ENCODE data around the gene ATXN2L. TPM values are rescaled to one million over a fixed set of nuclear protein-coding genes. Genes with fewer than 3 reads are reported as not detected.

The ATXN2L gene
- total RNA-seq, 1 experiment from 2014 or later, result 264 TPM

DNA sequence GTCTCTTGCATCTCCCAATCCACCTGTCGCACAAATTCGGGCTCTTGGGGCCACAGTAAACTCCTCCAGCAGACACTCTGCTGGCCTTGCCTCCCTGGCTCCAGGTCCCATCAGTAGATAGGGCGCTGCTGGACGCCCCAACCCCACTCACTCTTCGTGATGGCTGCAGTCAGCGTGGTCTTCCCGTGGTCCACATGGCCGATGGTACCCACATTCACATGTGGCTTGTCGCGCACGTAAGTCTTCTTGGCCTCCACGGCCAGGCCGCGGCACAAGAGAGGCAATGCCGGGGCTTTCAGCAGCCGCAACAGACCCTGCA is 22.9 kb downstream of the ATXN2L start:
- TF ChIP-seq, protein P1, sequence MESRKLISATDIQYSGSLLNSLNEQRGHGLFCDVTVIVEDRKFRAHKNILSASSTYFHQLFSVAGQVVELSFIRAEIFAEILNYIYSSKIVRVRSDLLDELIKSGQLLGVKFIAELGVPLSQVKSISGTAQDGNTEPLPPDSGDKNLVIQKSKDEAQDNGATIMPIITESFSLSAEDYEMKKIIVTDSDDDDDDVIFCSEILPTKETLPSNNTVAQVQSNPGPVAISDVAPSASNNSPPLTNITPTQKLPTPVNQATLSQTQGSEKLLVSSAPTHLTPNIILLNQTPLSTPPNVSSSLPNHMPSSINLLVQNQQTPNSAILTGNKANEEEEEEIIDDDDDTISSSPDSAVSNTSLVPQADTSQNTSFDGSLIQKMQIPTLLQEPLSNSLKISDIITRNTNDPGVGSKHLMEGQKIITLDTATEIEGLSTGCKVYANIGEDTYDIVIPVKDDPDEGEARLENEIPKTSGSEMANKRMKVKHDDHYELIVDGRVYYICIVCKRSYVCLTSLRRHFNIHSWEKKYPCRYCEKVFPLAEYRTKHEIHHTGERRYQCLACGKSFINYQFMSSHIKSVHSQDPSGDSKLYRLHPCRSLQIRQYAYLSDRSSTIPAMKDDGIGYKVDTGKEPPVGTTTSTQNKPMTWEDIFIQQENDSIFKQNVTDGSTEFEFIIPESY (IDR thresholded peaks at IDR 0.05; ENCODE audit: extremely low read depth, insufficient replicate concordance, low read length), result no peak
- TF ChIP-seq JUND (IDR thresholded peaks at IDR 0.05) (no peak), ZFX (IDR thresholded peaks at IDR 0.05) (no peak), EZH2phosphoT487 (IDR thresholded peaks at IDR 0.05; ENCODE audit: borderline replicate concordance) (no peak), EZH2 (IDR thresholded peaks at IDR 0.05) (no peak), CEBPB (IDR thresholded peaks at IDR 0.05; ENCODE audit: low read depth) (no peak), CBX3 (IDR thresholded peaks at IDR 0.05; ENCODE audit: low read depth) (no peak), ELF1 (IDR thresholded peaks at IDR 0.05; ENCODE audit: borderline replicate concordance, low read depth) (no peak), EGR1 (IDR thresholded peaks at IDR 0.05; ENCODE audit: low read depth) (no peak)
- TF ChIP-seq, protein P2, sequence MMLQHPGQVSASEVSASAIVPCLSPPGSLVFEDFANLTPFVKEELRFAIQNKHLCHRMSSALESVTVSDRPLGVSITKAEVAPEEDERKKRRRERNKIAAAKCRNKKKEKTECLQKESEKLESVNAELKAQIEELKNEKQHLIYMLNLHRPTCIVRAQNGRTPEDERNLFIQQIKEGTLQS (IDR thresholded peaks at IDR 0.05), result no peak
- TF ChIP-seq, protein P3, sequence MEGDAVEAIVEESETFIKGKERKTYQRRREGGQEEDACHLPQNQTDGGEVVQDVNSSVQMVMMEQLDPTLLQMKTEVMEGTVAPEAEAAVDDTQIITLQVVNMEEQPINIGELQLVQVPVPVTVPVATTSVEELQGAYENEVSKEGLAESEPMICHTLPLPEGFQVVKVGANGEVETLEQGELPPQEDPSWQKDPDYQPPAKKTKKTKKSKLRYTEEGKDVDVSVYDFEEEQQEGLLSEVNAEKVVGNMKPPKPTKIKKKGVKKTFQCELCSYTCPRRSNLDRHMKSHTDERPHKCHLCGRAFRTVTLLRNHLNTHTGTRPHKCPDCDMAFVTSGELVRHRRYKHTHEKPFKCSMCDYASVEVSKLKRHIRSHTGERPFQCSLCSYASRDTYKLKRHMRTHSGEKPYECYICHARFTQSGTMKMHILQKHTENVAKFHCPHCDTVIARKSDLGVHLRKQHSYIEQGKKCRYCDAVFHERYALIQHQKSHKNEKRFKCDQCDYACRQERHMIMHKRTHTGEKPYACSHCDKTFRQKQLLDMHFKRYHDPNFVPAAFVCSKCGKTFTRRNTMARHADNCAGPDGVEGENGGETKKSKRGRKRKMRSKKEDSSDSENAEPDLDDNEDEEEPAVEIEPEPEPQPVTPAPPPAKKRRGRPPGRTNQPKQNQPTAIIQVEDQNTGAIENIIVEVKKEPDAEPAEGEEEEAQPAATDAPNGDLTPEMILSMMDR (IDR thresholded peaks at IDR 0.05 in 2 of 3, conservative IDR thresholded peaks at IDR 0.05 in 1 of 3; ENCODE audit: borderline replicate concordance in 1 of 3, insufficient read depth in 1 of 3, low read depth in 2 of 3, low read length in 2 of 3), result no peak
- TF ChIP-seq, protein P4, sequence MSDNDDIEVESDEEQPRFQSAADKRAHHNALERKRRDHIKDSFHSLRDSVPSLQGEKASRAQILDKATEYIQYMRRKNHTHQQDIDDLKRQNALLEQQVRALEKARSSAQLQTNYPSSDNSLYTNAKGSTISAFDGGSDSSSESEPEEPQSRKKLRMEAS (IDR thresholded peaks at IDR 0.05), result no peak
- POLR2A ChIA-PET, result interaction anchor here (1.7 to 2.2 kb wide), 4 partner anchors 9 to 23 kb away, joined by 4 to 20 read pairs (median 12); partner anchors contain the start of genes ATXN2L and SH2B1
- H3K9ac ChIP-seq (ENCODE audit: low read length), result peak overlapping the region; percentile 100
- CTCF ChIA-PET, result interaction anchor here (1.4 to 1.8 kb wide), 4 partner anchors 14 to 128 kb away, joined by 3 to 5 read pairs (median 4); partner anchors contain the start of genes SH2B1 and SPNS1
- DNase-seq (ENCODE audit: low read depth, low spot score), result no peak
- H2AFZ ChIP-seq (ENCODE audit: low read depth, low read length, poor library complexity, severe bottlenecking), result no peak overlapping the region
- H3K4me2 ChIP-seq (ENCODE audit: low read length), result peak overlapping the region; percentile 84
- peaks cover 8 to 19% of the 10 kb centered on the region in 2 experiments; a peak in 3 of 4 replicates for H3K4me1 ChIP-seq (ENCODE audit: control insufficient read depth in 1 of 2, insufficient read depth in 2 of 2, low read length in 2 of 2)
- peak overlapping the region; percentile 77 for H3K27ac ChIP-seq (ENCODE audit: low read depth, low read length)
- peaks cover 24 to 33% of the 10 kb centered on the region in 2 experiments; a peak in 3 of 4 replicates for H3K36me3 ChIP-seq (ENCODE audit: control insufficient read depth in 1 of 2, insufficient read depth in 2 of 2, low read length in 2 of 2)
- H3K79me2 ChIP-seq (ENCODE audit: insufficient read depth, low read length), result peaks cover 38% of the 10 kb centered on the region
- BruUV-seq (replicated peaks), result no TSS peak
- H3K9me3 ChIP-seq (ENCODE audit: control insufficient read depth in 1 of 2, insufficient read depth in 1 of 2, low read depth in 1 of 2, low read length in 2 of 2), result no peaks in the 10 kb centered on the region
- ATAC-seq, result peak; percentile 4
- H3K4me3 ChIP-seq (replicated peaks in 1 of 2; ENCODE audit: low read depth in 1 of 2, low read length in 2 of 2), result peak overlapping the region; percentile 97 to 100
- H4K20me1 ChIP-seq (ENCODE audit: insufficient read depth), result peaks cover 6% of the 10 kb centered on the region; the same call in 1 of the 2 replicates
- H3K9me2 ChIP-seq (ENCODE audit: insufficient read depth), result no peaks in the 10 kb centered on the region
- RAD21 ChIA-PET (ENCODE audit: low non-redundant PET in 1 of 2, low total read pairs in 2 of 2, uncharacterized antibody in 2 of 2, unreplicated experiment in 2 of 2), result no interaction called here
- intact Hi-C loops (cut with micrococcal nuclease), result no loop called here
- no peaks in the 10 kb centered on the region for H3K27me3 ChIP-seq (ENCODE audit: insufficient read depth, low read length)
